Transverse colon (tissue), 4 donors: ENCODE data around the gene PSG2. TPM values are rescaled to one million over a fixed set of nuclear protein-coding genes. Genes with fewer than 3 reads are reported as not detected.
"Not testable (repeated sequence)": the region's sequence is repeated elsewhere in the genome, so short reads cannot be mapped to it uniquely, and the experiment has no call there.

Source experiments
- DNase-seq: peaks from one replicate; pipeline ENCODE4 v3.0.0-alpha.2; 2019
- H3K27ac ChIP-seq, 4 donors: fragments of 200-600 bp; sonication (generic); 2 replicates each; pipeline ENCODE4 v1.5.1; 2016 to 2018; ENCODE audit warnings: inconsistent platforms in 4 of 4
- H3K27me3 ChIP-seq: fragments of 200-600 bp; sonication (generic); 2 replicates; pipeline ENCODE4 v1.5.1; 2017; ENCODE audit warnings: inconsistent platforms
- H3K36me3 ChIP-seq, 4 donors: fragments of 200-600 bp; sonication (generic); 2 replicates each; pipeline ENCODE4 v1.5.1; 2017 to 2019; ENCODE audit warnings: inconsistent platforms in 4 of 4
- H3K4me1 ChIP-seq, 4 donors: fragments of 200-600 bp; sonication (generic); 2 replicates each; pipeline ENCODE4 v1.5.1; 2017 to 2020; ENCODE audit warnings: inconsistent platforms in 4 of 4
- H3K4me3 ChIP-seq, 4 donors: fragments of 200-600 bp; sonication (generic); 1 replicate in 1 of 4; 2 replicates in 3 of 4; pipeline versions ENCODE4 v1.5.1 to v1.6.1; 2017 to 2019; ENCODE audit warnings: inconsistent platforms in 4 of 4
- H3K9me3 ChIP-seq, 2 donors: fragments of 200-600 bp; sonication (generic); 2 replicates each; pipeline ENCODE4 v1.5.1; 2017 to 2019; ENCODE audit warnings: inconsistent platforms in 2 of 2
- CTCF ChIP-seq, 5 experiments: fragments of 200-600 bp in 3 of 5; fragments of 450-650 bp in 2 of 5; sonication (generic) in 3 of 5; IDR thresholded peaks; 1 replicate in 2 of 5; 2 replicates in 3 of 5; pipeline ENCODE4 v1.5.1; 2016 to 2017; ENCODE audit warnings: antibody characterized with exemption in 5 of 5, inconsistent platforms in 3 of 5, mild to moderate bottlenecking in 2 of 5, moderate library complexity in 1 of 5
- EP300 ChIP-seq: sonication (generic); formaldehyde crosslinking; IDR thresholded peaks from one replicate; pipeline ENCODE4 v1.6.1; 2017; ENCODE audit warnings: antibody characterized with exemption, low read depth
- POLR2A ChIP-seq: fragments of 450-650 bp; IDR thresholded peaks from one replicate; pipeline ENCODE4 v1.6.1; 2016; ENCODE audit warnings: antibody characterized with exemption, mild to moderate bottlenecking, moderate library complexity
- POLR2AphosphoS5 ChIP-seq, 3 donors: sonication (generic); formaldehyde crosslinking; IDR thresholded peaks; one replicate each; pipeline ENCODE4 v1.6.1; 2016; ENCODE audit warnings: antibody characterized with exemption in 3 of 3
- WGBS, 2 donors: methylation state at CpG; one replicate each; pipeline ENCODE4 v1.1.5; 2018; ENCODE audit warnings: low coverage in 1 of 2; 5-methylcytosine and 5-hydroxymethylcytosine counted together
- in situ Hi-C, 4 donors: fragments of 200-750 bp; cut with MboI; loops; one replicate each; pipeline versions ENCODE4 v1.15.0 to v1.15.1; 2017; ENCODE audit warnings: low sequenced_read_pairs in 3 of 4, low pct_ligation_motif_present in 1 of 4, low pct_unique_long_range_greater_than_20kb in 1 of 4
- intact Hi-C: fragments of 100-400 bp; cut with DNase I; formaldehyde crosslinking; loops from one replicate; pipeline ENCODE4 v1.15.1; 2023; ENCODE audit warnings: low total_unique reads
- total RNA-seq, 4 donors: library from RNA; depleted of rRNA; stranded (reverse); fragments of >200 nt; gene quantifications; one replicate each; pipeline ENCODE4 v1.1.0, GENCODE V29; 2016

PSG2 gene
- total RNA-seq, 4 donors from 2014 or later, result not detected

- 83 to 86% methylated on average over 2 of the region's 2 CpGs for WGBS, 2 donors
- in situ Hi-C loops, result no loop called here
- no peak for DNase-seq
These were observed 19.4 kb upstream of the PSG2 start for GRCh38 chr19:43101950-43102349.

GRCh38 chr19:43098416-43098815 lies 15.9 kb upstream of the PSG2 start:
- in situ Hi-C loops, H3K36me3 ChIP-seq, H3K9me3 ChIP-seq, DNase-seq, H3K27me3 ChIP-seq, H3K4me3 ChIP-seq, H3K27ac ChIP-seq, intact Hi-C loops, H3K4me1 ChIP-seq: not testable (repeated sequence)

More at GRCh38 chr19:43101950-43102349, 19.4 kb upstream of the PSG2 start:
- Histone ChIP-seq H3K4me1 (no peaks in the 10 kb centered on the region), H3K9me3 (peaks cover 5 to 7% of the 10 kb centered on the region in 2 donors), H3K36me3 (no peaks in the 10 kb centered on the region), H3K27ac (no peak overlapping the region), H3K27me3 (no peaks in the 10 kb centered on the region), H3K4me3 (no peak overlapping the region)
- intact Hi-C loops, result no loop called here
- TF ChIP-seq EP300, result no peak
- TF ChIP-seq POLR2A, result no peak
- no peak for TF ChIP-seq POLR2AphosphoS5 (IDR thresholded peaks at IDR 0.05)
- TF ChIP-seq CTCF (IDR thresholded peaks at IDR 0.05), result no peak

- H3K36me3 ChIP-seq, H3K27ac ChIP-seq, H3K27me3 ChIP-seq, H3K4me1 ChIP-seq, in situ Hi-C loops, H3K9me3 ChIP-seq, intact Hi-C loops, H3K4me3 ChIP-seq: not testable (repeated sequence)
- peak in 3 of 5 experiments; percentile 48 to 69 (median 53) for TF ChIP-seq CTCF (IDR thresholded peaks at IDR 0.05)
- peak; percentile 42 for DNase-seq
- WGBS, 2 donors, result 43 to 60% methylated on average over 11 to 13 of the region's 13 CpGs
These were observed 5.3 kb upstream of the PSG2 start for GRCh38 chr19:43087702-43088340.

GRCh38 chr19:43085796-43086530 lies 3.5 kb upstream of the PSG2 start:
- intact Hi-C loops, DNase-seq, H3K27ac ChIP-seq, H3K4me1 ChIP-seq, H3K9me3 ChIP-seq, H3K36me3 ChIP-seq, H3K27me3 ChIP-seq, H3K4me3 ChIP-seq, in situ Hi-C loops: not testable (repeated sequence)
- 63 to 70% methylated on average over 2 of the region's 2 CpGs for WGBS, 2 donors

- WGBS, 2 donors, result 50 to 52% methylated on average over 5 to 12 of the region's 12 CpGs
These were observed 1.8 kb upstream of the PSG2 start for GRCh38 chr19:43084196-43084832.

GRCh38 chr19:43083721-43084120 lies 1.2 kb upstream of the PSG2 start:
- H3K9me3 ChIP-seq, H3K4me1 ChIP-seq, intact Hi-C loops, H3K27ac ChIP-seq, H3K4me3 ChIP-seq, in situ Hi-C loops, H3K36me3 ChIP-seq, DNase-seq, H3K27me3 ChIP-seq: not testable (repeated sequence)
- 86% methylated on average over 9 of the region's 9 CpGs; no CpG with 5 or more reads in 1 of the 2 donors for WGBS, 2 donors

More at GRCh38 chr19:43084196-43084832, 1.8 kb upstream of the PSG2 start:
- in situ Hi-C loops, H3K4me3 ChIP-seq, H3K27me3 ChIP-seq, DNase-seq, H3K9me3 ChIP-seq, H3K36me3 ChIP-seq, H3K27ac ChIP-seq, H3K4me1 ChIP-seq, intact Hi-C loops: not testable (repeated sequence)
- TF ChIP-seq CTCF (IDR thresholded peaks at IDR 0.05), result peak in 4 of 5 experiments; percentile 20 to 57 (median 36)
